ENCODE data around the gene CRY2. TPM values are rescaled to one million over a fixed set of nuclear protein-coding genes. Genes with fewer than 3 reads are reported as not detected.

The CRY2 gene
- polyA plus RNA-seq, 1 of the 3 experiments (the other 2 are of a cell fraction): 6.7 TPM

- no peak overlapping the region for H3K9ac ChIP-seq
- H3K27me3 ChIP-seq (ENCODE audit: insufficient read depth): no peaks in the 10 kb centered on the region
- H3K4me1 ChIP-seq (ENCODE audit: control insufficient read depth in 1 of 2, insufficient read depth in 2 of 2, low read depth in 1 of 2, low read length in 1 of 2): peaks cover 11 to 34% of the 10 kb centered on the region in 2 experiments; a peak in 2 of 4 replicates
- no peaks in the 10 kb centered on the region for H3F3A ChIP-seq (replicated peaks; ENCODE audit: insufficient read depth)
- H2AFZ ChIP-seq (ENCODE audit: low read depth): no peak overlapping the region
- peaks cover 9% of the 10 kb centered on the region; the same call in 1 of the 2 replicates for H4K20me1 ChIP-seq (ENCODE audit: insufficient read depth)
- peaks cover 0 to 25% of the 10 kb centered on the region in 2 experiments for H3K36me3 ChIP-seq (replicated peaks in 1 of 2; ENCODE audit: control insufficient read depth in 1 of 2, insufficient read depth in 2 of 2, low read length in 1 of 2)
- no peaks in the 10 kb centered on the region for H3K9me3 ChIP-seq
- WGBS (ENCODE audit: low lambda C conversion rate): 96% methylated on average over 48 of the region's 56 CpGs
- ChIA-PET POLR2A (no interaction called here), CTCF (interaction anchor here (1.0 to 2.8 kb wide), 4 partner anchors 30 to 132 kb away, joined by 3 to 17 read pairs (median 3); no protein-coding TSS in a partner anchor)
- no peaks in the 10 kb centered on the region for H3K9me2 ChIP-seq
- no peak overlapping the region for H3K4me3 ChIP-seq (ENCODE audit: low read depth in 2 of 2, low read length in 1 of 2)
- no peaks in the 10 kb centered on the region for H3K79me2 ChIP-seq (ENCODE audit: insufficient read depth)
- no peak overlapping the region for H3K4me2 ChIP-seq
- TF ChIP-seq RXRA (IDR thresholded peaks at IDR 0.05; ENCODE audit: borderline replicate concordance, low read depth) (no peak), FOXM1 (IDR thresholded peaks at IDR 0.05; ENCODE audit: low read depth) (no peak), TAF1 (IDR thresholded peaks at IDR 0.05; ENCODE audit: borderline replicate concordance, low read depth, low read length) (no peak), USF2 (IDR thresholded peaks at IDR 0.05; ENCODE audit: borderline replicate concordance, low read depth, low read length) (no peak), MEF2A (IDR thresholded peaks at IDR 0.05; ENCODE audit: borderline replicate concordance, low read depth) (no peak), CHD2 (IDR thresholded peaks at IDR 0.05; ENCODE audit: low read length, partially characterized antibody) (no peak), NRF1 (IDR thresholded peaks at IDR 0.05; ENCODE audit: low read depth, low read length) (no peak), NFIC (IDR thresholded peaks at IDR 0.05; ENCODE audit: borderline replicate concordance) (no peak), TCF12 (IDR thresholded peaks at IDR 0.05) (no peak), FOXJ3 (CRISPR knock-in tag; IDR thresholded peaks at IDR 0.05) (no peak), MAX (IDR thresholded peaks at IDR 0.05; ENCODE audit: low read depth) (no peak), SMC3 (IDR thresholded peaks at IDR 0.05; ENCODE audit: low read depth, low read length) (no peak), EZH2phosphoT487 (IDR thresholded peaks at IDR 0.05; ENCODE audit: borderline replicate concordance, low read depth) (no peak), MXI1 (IDR thresholded peaks at IDR 0.05; ENCODE audit: low read depth, low read length) (no peak), POLR2AphosphoS5 (IDR thresholded peaks at IDR 0.05; ENCODE audit: low read depth, low read length) (no peak), ZBTB33 (IDR thresholded peaks at IDR 0.05; ENCODE audit: borderline replicate concordance, low read depth) (no peak), SIN3A (IDR thresholded peaks at IDR 0.05; ENCODE audit: borderline replicate concordance, low read depth, low read length) (no peak), FOSL2 (IDR thresholded peaks at IDR 0.05; ENCODE audit: borderline replicate concordance, low read depth) (no peak), ELF1 (IDR thresholded peaks at IDR 0.05) (no peak)
- DNase-seq: no peak
- no peak overlapping the region for H3K27ac ChIP-seq (ENCODE audit: low read depth in 2 of 2, low read length in 1 of 2)
Measured at GRCh38 chr11:45902452-45903380, 55.4 kb downstream of the CRY2 start.
